Muscle of leg (tissue), 11 donors: ENCODE results near the gene PLCB4. TPM values are rescaled to one million over a fixed set of nuclear protein-coding genes. Genes with fewer than 3 reads are reported as not detected.
A peak's percentile ranks its signal among the peaks of the same experiment; 100 is the strongest.

Experiments
- DNase-seq: peaks from one replicate; pipeline ENCODE4 v3.0.0; 2013
- H3K27ac ChIP-seq: one replicate; pipeline ENCODE4 v1.5.1; 2013; ENCODE audit warnings: mild to moderate bottlenecking, low read length, control low read depth
- H3K27me3 ChIP-seq: one replicate; pipeline ENCODE4 v1.6.1; 2013; ENCODE audit warnings: low read length; ENCODE audit not compliant: control insufficient read depth, insufficient read depth
- H3K36me3 ChIP-seq: one replicate; pipeline ENCODE4 v1.6.1; 2013; ENCODE audit warnings: low read length; ENCODE audit not compliant: control insufficient read depth, insufficient read depth
- H3K4me1 ChIP-seq: one replicate; pipeline ENCODE4 v1.6.1; 2013; ENCODE audit warnings: low read length; ENCODE audit not compliant: control insufficient read depth, insufficient read depth
- H3K4me3 ChIP-seq: one replicate; pipeline ENCODE4 v1.5.1; 2013; ENCODE audit warnings: low read length, control low read depth
- H3K9me3 ChIP-seq: replicated peaks from 2 replicates; pipeline ENCODE4 v1.6.1; 2013; ENCODE audit warnings: low read depth, low read length; ENCODE audit not compliant: control insufficient read depth
- WGBS: methylation state at CpG from one replicate; pipeline ENCODE4 v1.1.5; 2013; ENCODE audit warnings: missing lambda C conversion rate; ENCODE audit not compliant: insufficient coverage; 5-methylcytosine and 5-hydroxymethylcytosine counted together
- polyA plus RNA-seq, 8 donors: library from polyadenylated mRNA; unstranded; fragments of 120-200 nt; gene quantifications; one replicate each; pipeline versions ENCODE4 v1.2.1 to v1.2.3, GENCODE V29; 2013; ENCODE audit warnings: inconsistent platforms in 1 of 8, low replicate concordance in 1 of 8; ENCODE audit not compliant: insufficient read length in 8 of 8, insufficient read depth in 1 of 8
- total RNA-seq: library from RNA; stranded (reverse); fragments of 120-200 nt; gene quantifications from one replicate; pipeline ENCODE4 v1.2.4, GENCODE V29; 2013

PLCB4 gene
- total and polyA plus RNA-seq, 9 donors = 3.1 to 5.8 (median 4.3) TPM

DNA sequence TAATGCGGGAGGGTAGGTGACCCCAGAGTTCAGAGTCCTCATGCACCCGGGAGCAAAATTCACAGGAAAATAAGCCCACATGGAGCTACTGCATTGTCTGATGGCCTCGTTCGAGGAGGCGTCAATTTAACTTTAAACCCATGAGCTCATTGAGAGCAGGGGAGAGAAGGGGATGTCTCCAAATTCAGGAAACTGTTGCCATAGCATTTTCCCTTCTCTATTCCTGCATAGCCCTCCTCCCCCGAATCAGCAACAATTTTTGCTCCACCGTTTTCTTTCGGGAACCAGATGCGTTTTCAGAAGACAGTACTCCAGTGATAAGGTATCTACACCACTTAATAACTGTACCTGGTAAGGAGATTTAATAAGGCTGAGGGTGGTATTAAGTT is 445.2 kb downstream of the PLCB4 start:
- no peak overlapping the region for H3K4me3 ChIP-seq
- peaks cover 59% of the 10 kb centered on the region for H3K27me3 ChIP-seq
- no CpG with 5 or more reads among the region's 9 CpGs for WGBS
- peaks cover 14% of the 10 kb centered on the region for H3K4me1 ChIP-seq
- H3K36me3 ChIP-seq = no peaks in the 10 kb centered on the region
- no peak for DNase-seq
- no peak overlapping the region for H3K27ac ChIP-seq
- no peaks in the 10 kb centered on the region for H3K9me3 ChIP-seq

DNA sequence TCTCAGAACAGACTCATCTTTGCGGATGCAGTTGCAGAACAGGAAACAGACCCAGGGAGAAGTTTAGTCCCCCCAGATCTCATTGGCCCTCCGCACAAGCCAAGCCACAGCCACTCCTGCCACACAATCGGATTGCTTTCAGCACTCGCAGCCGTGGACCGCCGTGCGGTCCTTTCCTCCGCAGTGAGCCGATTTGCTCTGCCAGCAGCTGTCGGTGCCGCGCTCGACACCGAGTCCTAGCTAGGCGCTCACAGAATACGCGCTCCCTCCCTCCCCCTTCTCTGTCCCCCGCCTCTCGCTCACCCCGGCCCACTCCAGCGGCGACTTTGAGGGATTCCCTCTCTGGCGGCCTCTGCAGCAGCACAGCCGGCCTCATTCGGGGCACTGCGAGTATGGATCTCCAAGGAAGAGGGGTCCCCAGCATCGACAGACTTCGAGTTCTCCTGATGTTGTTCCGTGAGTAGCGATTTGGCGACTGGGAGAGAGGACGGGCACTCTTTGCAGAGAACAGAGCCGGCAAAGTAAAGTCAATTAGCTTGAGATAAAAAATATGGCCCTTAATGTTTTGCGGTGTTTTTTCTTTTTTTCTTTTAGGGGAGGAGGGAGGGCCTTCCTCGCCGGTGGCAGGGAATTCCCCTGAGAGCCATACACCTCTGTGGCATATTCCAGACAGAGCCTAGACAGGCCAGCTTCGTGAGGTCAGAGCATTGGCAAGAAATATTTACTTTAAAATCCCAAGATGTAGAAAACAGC is 445.8 kb downstream of the PLCB4 start, which contains the start of gene LAMP5:
Gene LAMP5, plus strand, starts transcription at position 130 of the 753 bp plus-strand sequence. Its CDS starts 263 bp downstream, at position 393.
- DNase-seq = peak; percentile 53
- Histone ChIP-seq H3K9me3 (no peaks in the 10 kb centered on the region), H3K27ac (no peak within 1 kb of the TSS), H3K36me3 (no peaks in the 10 kb centered on the region), H3K4me3 (no peak within 1 kb of the TSS), H3K4me1 (peaks cover 14% of the 10 kb centered on the region), H3K27me3 (peaks cover 54% of the 10 kb centered on the region)
- 0% methylated on average over 31 of the region's 38 CpGs for WGBS

DNA sequence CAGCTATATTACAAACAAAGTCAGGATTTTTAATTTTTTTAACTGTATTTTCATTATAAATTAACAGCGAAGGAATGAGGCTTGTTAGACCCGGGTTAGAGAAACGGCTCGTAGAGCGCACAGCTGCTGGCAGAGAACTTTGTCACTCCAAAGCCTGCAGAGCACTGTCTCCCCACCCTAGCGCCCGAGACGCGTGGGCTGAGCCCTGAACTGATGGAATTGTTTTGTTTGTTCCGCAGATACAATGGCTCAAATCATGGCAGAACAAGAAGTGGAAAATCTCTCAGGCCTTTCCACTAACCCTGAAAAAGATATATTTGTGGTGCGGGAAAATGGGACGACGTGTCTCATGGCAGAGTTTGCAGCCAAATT is 446.3 kb downstream of the PLCB4 start:
- Histone ChIP-seq H3K4me3 (no peak overlapping the region), H3K27ac (no peak overlapping the region), H3K9me3 (no peaks in the 10 kb centered on the region), H3K36me3 (no peaks in the 10 kb centered on the region), H3K27me3 (peaks cover 54% of the 10 kb centered on the region), H3K4me1 (peaks cover 14% of the 10 kb centered on the region)
- no peak for DNase-seq
- 0% methylated on average over 6 of the region's 13 CpGs for WGBS

DNA sequence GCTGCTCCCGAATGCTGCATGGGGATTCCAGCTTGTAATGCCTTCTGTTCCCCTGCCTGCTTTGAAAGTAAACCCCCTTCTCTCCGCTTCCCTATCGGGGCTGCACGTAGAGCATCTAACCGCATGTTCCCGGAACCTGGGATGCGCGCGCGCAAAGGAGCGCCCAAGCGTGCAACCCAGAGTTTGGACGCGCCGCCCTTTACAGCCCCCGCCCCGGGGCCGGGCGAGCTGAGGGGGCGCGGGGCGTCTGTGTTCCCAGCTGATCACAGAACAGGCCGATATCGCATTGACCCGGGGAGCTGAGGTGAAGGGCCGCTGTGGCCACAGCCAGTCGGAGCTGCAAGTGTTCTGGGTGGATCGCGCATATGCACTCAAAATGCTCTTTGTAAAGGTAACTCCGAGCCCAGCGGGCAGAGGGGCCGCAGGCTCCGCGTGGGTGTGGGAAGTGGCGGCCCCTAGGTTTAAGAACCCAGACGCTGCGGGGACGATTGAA is 446.9 kb downstream of the PLCB4 start:
- under 1% methylated on average over 38 of the region's 38 CpGs for whole genome bisulfite sequencing
- H3K27me3 ChIP-seq = peaks cover 55% of the 10 kb centered on the region

DNA sequence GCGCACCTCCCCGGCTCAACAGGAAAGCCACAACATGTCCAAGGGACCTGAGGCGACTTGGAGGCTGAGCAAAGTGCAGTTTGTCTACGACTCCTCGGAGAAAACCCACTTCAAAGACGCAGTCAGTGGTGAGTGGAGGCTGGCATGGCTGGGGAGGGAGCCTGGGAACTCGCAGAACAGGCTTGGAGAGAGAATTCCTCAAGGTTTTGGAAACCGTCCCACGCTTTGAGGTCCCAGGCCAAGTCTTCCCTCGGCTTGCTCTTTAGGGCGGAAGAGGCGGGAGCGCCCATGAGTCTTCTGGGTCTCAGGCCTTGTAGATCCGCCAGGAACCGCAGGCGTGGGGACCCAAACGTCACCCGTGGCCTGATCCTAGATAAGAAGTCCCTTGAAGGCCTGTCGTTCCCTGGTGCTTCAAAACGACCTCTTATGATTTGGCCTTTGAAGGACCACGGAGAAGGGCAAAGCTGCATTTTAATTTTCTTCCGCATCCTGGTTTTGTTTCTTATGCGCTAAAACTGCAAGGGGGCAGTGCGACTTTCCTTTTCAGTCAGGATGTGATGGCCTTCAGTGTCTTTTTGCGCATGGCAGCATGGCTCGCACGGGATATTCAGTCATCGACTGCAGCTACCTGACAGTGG is 447.5 kb downstream of the PLCB4 start:
- H3K9me3 ChIP-seq = no peaks in the 10 kb centered on the region
- 2% methylated on average over 27 of the region's 28 CpGs for WGBS
- H3K4me1 ChIP-seq = peaks cover 14% of the 10 kb centered on the region
- no peak overlapping the region for H3K4me3 ChIP-seq
- H3K27me3 ChIP-seq = peaks cover 53% of the 10 kb centered on the region
- H3K36me3 ChIP-seq = no peaks in the 10 kb centered on the region
- DNase-seq = no peak
- no peak overlapping the region for H3K27ac ChIP-seq

More for the DNA sequence above, 446.9 kb downstream of the PLCB4 start:
- Histone ChIP-seq H3K27ac (no peak overlapping the region), H3K9me3 (no peaks in the 10 kb centered on the region), H3K4me1 (peaks cover 14% of the 10 kb centered on the region), H3K4me3 (no peak overlapping the region), H3K36me3 (no peaks in the 10 kb centered on the region)
- DNase-seq = no peak

DNA sequence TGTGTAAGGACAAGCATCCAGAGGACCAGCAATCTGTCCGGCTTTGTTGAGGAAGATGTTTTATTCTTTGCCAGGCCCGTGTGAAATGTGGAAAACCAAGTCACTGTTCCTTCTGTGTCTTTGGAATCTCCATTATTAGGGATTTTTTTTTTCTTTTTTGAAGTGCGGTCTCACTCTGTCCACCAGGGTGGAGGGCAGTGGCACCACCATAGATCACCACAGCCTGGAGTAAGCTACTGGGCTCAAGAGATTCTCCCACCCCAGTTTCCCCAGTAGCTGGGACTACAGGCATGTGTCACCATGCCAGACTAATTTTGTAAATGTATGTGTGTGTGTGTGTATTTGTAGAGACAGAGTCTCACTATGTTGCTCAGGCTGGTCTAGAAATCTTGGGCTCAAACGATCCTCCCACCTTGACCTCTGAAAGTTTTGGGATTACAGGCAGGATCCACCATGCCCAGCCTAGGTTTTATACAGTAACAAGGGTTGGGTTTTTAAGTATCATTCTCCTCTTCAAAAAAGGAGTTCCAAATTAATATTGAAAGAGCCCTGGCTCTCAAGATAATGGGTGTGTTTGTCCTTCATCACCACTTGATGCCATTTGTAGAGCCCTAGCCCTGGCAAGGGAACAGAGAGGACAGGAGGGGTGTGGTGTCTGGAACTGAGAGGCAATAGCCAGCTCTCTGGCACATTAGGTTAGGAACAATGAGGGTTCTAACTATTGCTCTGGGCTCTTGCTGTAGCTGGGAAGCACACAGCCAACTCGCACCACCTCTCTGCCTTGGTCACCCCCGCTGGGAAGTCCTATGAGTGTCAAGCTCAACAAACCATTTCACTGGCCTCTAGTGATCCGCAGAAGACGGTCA is 448.6 kb downstream of the PLCB4 start:
- 40% methylated on average over 1 of the region's 8 CpGs for WGBS
- no peaks in the 10 kb centered on the region for H3K36me3 ChIP-seq
- H3K4me1 ChIP-seq = peaks cover 14% of the 10 kb centered on the region
- peaks cover 53% of the 10 kb centered on the region for H3K27me3 ChIP-seq
- H3K9me3 ChIP-seq = no peaks in the 10 kb centered on the region
- DNase-seq = no peak
- H3K27ac ChIP-seq = no peak overlapping the region
- no peak overlapping the region for H3K4me3 ChIP-seq

DNA sequence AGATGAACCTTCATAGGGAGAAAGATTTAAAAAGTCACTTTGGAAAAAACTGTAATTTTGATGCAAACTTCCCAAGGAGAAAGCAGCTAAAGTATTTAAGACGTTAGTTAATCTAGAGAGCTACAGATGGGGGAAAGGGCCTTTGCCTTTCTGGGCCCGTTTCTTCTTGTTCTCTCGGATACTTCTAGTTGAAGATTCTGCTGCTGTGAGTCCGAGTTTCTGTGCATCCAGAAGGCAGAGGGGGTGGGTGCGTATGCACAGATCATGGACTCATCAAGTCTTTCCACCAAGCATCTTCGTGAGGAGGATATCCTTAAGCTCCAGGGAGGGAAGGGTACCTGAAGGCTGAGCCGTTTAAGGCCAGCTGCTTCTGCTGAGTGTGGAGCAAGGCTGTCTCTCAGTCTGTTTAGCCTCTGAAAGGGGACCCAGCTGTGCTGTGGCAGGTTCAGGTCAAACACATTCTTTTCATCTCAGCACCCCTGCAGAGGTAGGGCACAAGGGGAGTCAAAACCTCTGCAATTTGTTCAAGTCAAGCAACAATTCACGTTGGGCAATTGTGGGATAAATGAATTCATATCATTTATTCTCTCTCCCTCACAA is 449.8 kb downstream of the PLCB4 start:
- H3K27me3 ChIP-seq = peaks cover 53% of the 10 kb centered on the region

DNA sequence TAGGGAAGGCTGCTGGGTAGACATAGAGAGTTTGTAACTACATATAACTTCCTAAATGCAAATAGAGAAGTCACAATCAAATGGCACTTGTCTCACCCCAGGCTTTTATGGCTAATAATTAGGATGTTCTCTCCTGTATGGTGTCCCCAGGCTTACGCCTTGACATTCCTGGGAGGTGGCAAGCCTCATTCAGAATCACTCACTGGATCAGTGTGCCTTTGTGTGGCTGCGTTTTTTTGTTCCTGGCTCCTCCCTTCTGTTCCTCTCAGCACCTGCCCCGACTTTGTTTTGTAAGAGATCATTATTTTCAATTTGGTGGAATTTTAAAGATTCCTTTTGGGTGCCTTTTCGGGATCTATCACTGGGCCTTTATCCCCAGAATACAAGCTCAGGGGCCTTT is 451.2 kb downstream of the PLCB4 start:
- no peak overlapping the region for H3K4me3 ChIP-seq
- H3K4me1 ChIP-seq = peaks cover 10% of the 10 kb centered on the region
- H3K27ac ChIP-seq = no peak overlapping the region
- peaks cover 39% of the 10 kb centered on the region for H3K27me3 ChIP-seq
- WGBS = no CpG with 5 or more reads among the region's 4 CpGs
- no peaks in the 10 kb centered on the region for H3K9me3 ChIP-seq
- DNase-seq = no peak
- no peaks in the 10 kb centered on the region for H3K36me3 ChIP-seq

More for the DNA sequence above, 449.8 kb downstream of the PLCB4 start:
- H3K27ac ChIP-seq = no peak overlapping the region
- H3K9me3 ChIP-seq = no peaks in the 10 kb centered on the region
- DNase-seq = no peak
- 14% methylated on average over 3 of the region's 8 CpGs for WGBS
- no peaks in the 10 kb centered on the region for H3K36me3 ChIP-seq
- H3K4me1 ChIP-seq = peaks cover 14% of the 10 kb centered on the region
- no peak overlapping the region for H3K4me3 ChIP-seq

DNA sequence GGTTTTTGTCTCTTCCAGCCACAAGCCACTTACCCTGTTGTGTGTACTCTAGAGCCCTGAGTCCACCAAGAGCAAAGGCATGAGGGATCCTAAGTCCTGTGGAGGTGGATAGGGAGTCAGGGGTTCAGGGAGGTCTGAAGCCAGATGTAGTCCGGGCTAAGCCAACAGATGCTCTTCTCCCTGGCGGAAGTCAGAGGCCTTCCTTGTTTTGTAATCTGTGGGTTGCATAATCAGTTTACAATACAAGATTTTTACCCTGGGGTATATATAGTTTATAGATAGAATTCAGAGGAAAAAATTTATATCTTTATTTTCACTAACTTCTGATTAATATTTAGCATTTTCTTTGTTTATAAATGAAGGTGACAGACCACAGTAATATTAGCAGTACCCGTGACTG is 454.7 kb downstream of the PLCB4 start:
- WGBS = no CpG with 5 or more reads among the region's 3 CpGs
- Histone ChIP-seq H3K9me3 (no peaks in the 10 kb centered on the region), H3K4me1 (no peaks in the 10 kb centered on the region), H3K4me3 (no peak overlapping the region), H3K27me3 (peaks cover 6% of the 10 kb centered on the region), H3K27ac (no peak overlapping the region), H3K36me3 (no peaks in the 10 kb centered on the region)
- no peak for DNase-seq
